HG03439 (cell line): Measurements from ENCODE around the gene TMEM187.

Experiments used
- ATAC-seq: cut with Tn5 transposase; IDR thresholded peaks from one replicate; pipeline ENCODE4 v1.9.1; 2021; ENCODE audit warnings: mild to moderate bottlenecking, moderate library complexity; ENCODE audit not compliant: unreplicated experiment

The TMEM187 gene

GRCh38 chrX:154032653-154033052 lies 60.1 kb downstream of the TMEM187 start:
- no peak for ATAC-seq
